ENCODE data around the gene CACHD1.

The CACHD1 gene

DNA sequence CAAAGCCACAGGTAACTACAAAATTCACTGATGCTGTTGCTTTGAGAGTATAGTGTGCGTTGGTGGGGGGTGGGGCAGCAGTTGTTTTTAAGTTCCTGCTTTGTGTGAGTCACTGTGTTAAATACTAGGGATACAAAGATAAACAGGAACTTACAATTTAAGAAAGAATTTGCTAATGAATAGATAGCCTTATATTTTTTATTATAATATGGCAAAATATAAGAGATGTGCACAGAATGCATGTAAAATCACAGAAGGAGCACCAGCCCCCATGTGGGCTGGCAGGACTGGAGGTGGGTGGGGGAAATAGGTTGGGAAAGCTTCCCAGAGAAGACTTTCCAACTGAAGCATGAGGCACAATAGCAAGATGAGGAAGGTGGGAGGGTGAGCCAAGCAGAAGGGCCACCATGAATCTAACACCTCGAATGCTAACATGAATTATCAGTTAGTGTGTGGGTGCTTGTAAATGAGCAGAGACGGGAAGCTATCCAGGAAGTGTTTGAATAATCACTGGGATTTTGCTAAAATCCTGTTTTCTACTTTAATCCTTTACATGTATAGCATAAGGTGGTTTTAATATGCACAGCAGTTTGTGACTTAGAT, 217.9 kb downstream of the CACHD1 start:
- Histone ChIP-seq H3K9me3 (ENCODE audit: insufficient read depth, low read length) (no peaks in the 10 kb centered on the region), H3K4me2 (ENCODE audit: low read depth, low read length, poor library complexity, severe bottlenecking) (no peak overlapping the region), H3K4me3 (ENCODE audit: insufficient read depth, low read length, poor library complexity, severe bottlenecking) (no peak overlapping the region), H2AFZ (ENCODE audit: low read depth, low read length, severe bottlenecking) (no peak overlapping the region), H3F3A (ENCODE audit: insufficient read depth) (no peaks in the 10 kb centered on the region), H3K9ac (ENCODE audit: low read length) (no peak overlapping the region), H3K27me3 (ENCODE audit: low read length) (no peaks in the 10 kb centered on the region), H4K20me1 (ENCODE audit: low read depth, low read length) (no peaks in the 10 kb centered on the region), H3K9me2 (replicated peaks; ENCODE audit: insufficient read depth, low read length) (no peaks in the 10 kb centered on the region), H3K79me2 (ENCODE audit: insufficient read depth, low read length) (no peaks in the 10 kb centered on the region), H3K36me3 (ENCODE audit: low read length) (no peaks in the 10 kb centered on the region), H3K27ac (ENCODE audit: low read depth, low read length) (no peak overlapping the region)
- no peak for TF ChIP-seq EZH2phosphoT487 (conservative IDR thresholded peaks at IDR 0.05; ENCODE audit: low read length)
- no peak for TF ChIP-seq CTCF (IDR thresholded peaks at IDR 0.05; ENCODE audit: insufficient read depth, low read length, poor library complexity, severe bottlenecking)

- H3K27me3 ChIP-seq (ENCODE audit: low read length) = no peaks in the 10 kb centered on the region
- no peak overlapping the region for H2AFZ ChIP-seq (ENCODE audit: low read depth, low read length, severe bottlenecking)
- H3K9me2 ChIP-seq (replicated peaks; ENCODE audit: insufficient read depth, low read length) = no peaks in the 10 kb centered on the region
- no peaks in the 10 kb centered on the region for H3K36me3 ChIP-seq (ENCODE audit: low read length)
- H3K27ac ChIP-seq (ENCODE audit: low read depth, low read length) = no peak overlapping the region
- no peak overlapping the region for H3K4me3 ChIP-seq (ENCODE audit: insufficient read depth, low read length, poor library complexity, severe bottlenecking)
- no peak overlapping the region for H3K9ac ChIP-seq (ENCODE audit: low read length)
- no peak overlapping the region for H3K4me2 ChIP-seq (ENCODE audit: low read depth, low read length, poor library complexity, severe bottlenecking)
- no peaks in the 10 kb centered on the region for H3K79me2 ChIP-seq (ENCODE audit: insufficient read depth, low read length)
- TF ChIP-seq CTCF (IDR thresholded peaks at IDR 0.05; ENCODE audit: insufficient read depth, low read length, poor library complexity, severe bottlenecking) (no peak), EZH2phosphoT487 (conservative IDR thresholded peaks at IDR 0.05; ENCODE audit: low read length) (no peak)
- H4K20me1 ChIP-seq (ENCODE audit: low read depth, low read length) = no peaks in the 10 kb centered on the region
- H3K9me3 ChIP-seq (ENCODE audit: insufficient read depth, low read length) = no peaks in the 10 kb centered on the region
- H3F3A ChIP-seq (ENCODE audit: insufficient read depth) = no peaks in the 10 kb centered on the region
Measured at GRCh38 chr1:64691626-64692025, 221.7 kb downstream of the CACHD1 start.

GRCh38 chr1:64692911-64693310, 223.0 kb downstream of the CACHD1 start:
- no peak overlapping the region for H3K9ac ChIP-seq (ENCODE audit: low read length)
- H3K79me2 ChIP-seq (ENCODE audit: insufficient read depth, low read length) = no peaks in the 10 kb centered on the region
- H3K27me3 ChIP-seq (ENCODE audit: low read length) = no peaks in the 10 kb centered on the region
- no peaks in the 10 kb centered on the region for H3F3A ChIP-seq (ENCODE audit: insufficient read depth)
- no peak overlapping the region for H3K4me2 ChIP-seq (ENCODE audit: low read depth, low read length, poor library complexity, severe bottlenecking)
- H3K4me3 ChIP-seq (ENCODE audit: insufficient read depth, low read length, poor library complexity, severe bottlenecking) = no peak overlapping the region
- H2AFZ ChIP-seq (ENCODE audit: low read depth, low read length, severe bottlenecking) = no peak overlapping the region
- H3K27ac ChIP-seq (ENCODE audit: low read depth, low read length) = no peak overlapping the region
- no peaks in the 10 kb centered on the region for H3K9me3 ChIP-seq (ENCODE audit: insufficient read depth, low read length)
- no peaks in the 10 kb centered on the region for H3K9me2 ChIP-seq (replicated peaks; ENCODE audit: insufficient read depth, low read length)
- H3K36me3 ChIP-seq (ENCODE audit: low read length) = no peaks in the 10 kb centered on the region
- no peak for TF ChIP-seq CTCF (IDR thresholded peaks at IDR 0.05; ENCODE audit: insufficient read depth, low read length, poor library complexity, severe bottlenecking)
- no peak for TF ChIP-seq EZH2phosphoT487 (conservative IDR thresholded peaks at IDR 0.05; ENCODE audit: low read length)
- H4K20me1 ChIP-seq (ENCODE audit: low read depth, low read length) = no peaks in the 10 kb centered on the region

Measured in SU-DHL-6 (cell line).